KMS-11 (cell line): ENCODE results near the gene TM9SF4.

ENCODE experiments used
- H2AFZ ChIP-seq: fragments of 200-600 bp; sonication (generic); 2 replicates; pipeline ENCODE4 v1.6.1; 2016; ENCODE audit warnings: antibody characterized with exemption, mixed run types, low read depth
- H3K27ac ChIP-seq: fragments of 200-600 bp; sonication (generic); 2 replicates; pipeline ENCODE4 v1.6.1; 2016; ENCODE audit warnings: mild to moderate bottlenecking, mixed run types
- H3K27me3 ChIP-seq: fragments of 200-600 bp; sonication (generic); 2 replicates; pipeline ENCODE4 v1.6.1; 2017; ENCODE audit warnings: mild to moderate bottlenecking, low read depth, mixed run types, moderate library complexity; ENCODE audit not compliant: insufficient read depth
- H3K36me3 ChIP-seq: fragments of 200-600 bp; sonication (generic); 2 replicates; pipeline ENCODE4 v1.6.1; 2017; ENCODE audit warnings: mild to moderate bottlenecking, mixed run types; ENCODE audit not compliant: insufficient read depth
- H3K4me1 ChIP-seq: fragments of 200-600 bp; sonication (generic); 2 replicates; pipeline ENCODE4 v1.6.1; 2016; ENCODE audit warnings: mild to moderate bottlenecking, low read depth, mixed run types; ENCODE audit not compliant: poor library complexity, severe bottlenecking
- H3K4me2 ChIP-seq: fragments of 200-600 bp; sonication (generic); 2 replicates; pipeline ENCODE4 v1.7.0; 2016; ENCODE audit warnings: mild to moderate bottlenecking, mixed run types
- H3K4me3 ChIP-seq: fragments of 200-600 bp; sonication (generic); IDR thresholded peaks from 2 replicates; pipeline ENCODE4 v1.6.1; 2017; ENCODE audit warnings: low read depth, low read length, mixed read lengths; ENCODE audit not compliant: insufficient read depth
- H3K79me2 ChIP-seq: fragments of 200-600 bp; sonication (generic); 2 replicates; pipeline ENCODE4 v1.6.1; 2016; ENCODE audit warnings: low read depth, mixed run types; ENCODE audit not compliant: insufficient read depth
- H3K9ac ChIP-seq: fragments of 200-600 bp; sonication (generic); 2 replicates; pipeline ENCODE4 v1.6.1; 2016; ENCODE audit warnings: mild to moderate bottlenecking, mixed run types
- H4K20me1 ChIP-seq: fragments of 200-600 bp; sonication (generic); 2 replicates; pipeline ENCODE4 v1.6.1; 2016; ENCODE audit warnings: mild to moderate bottlenecking, mixed run types; ENCODE audit not compliant: insufficient read depth
- TF ChIP-seq, protein P1 (sequence below): fragments of 200-600 bp; sonication (generic); conservative IDR thresholded peaks from 2 replicates; pipeline ENCODE4 v1.6.1; 2017; ENCODE audit warnings: low read depth, mild to moderate bottlenecking, antibody characterized with exemption, low read length, moderate library complexity, mixed read lengths

TM9SF4 gene

GRCh38 chr20:32135983-32136515, 26.5 kb downstream of the TM9SF4 start:
- Histone ChIP-seq H3K79me2 (no peaks in the 10 kb centered on the region; the same call in 1 of the 2 replicates), H3K4me3 (no peak overlapping the region), H4K20me1 (no peaks in the 10 kb centered on the region)

GRCh38 chr20:32138921-32139320, 29.4 kb downstream of the TM9SF4 start:
- Histone ChIP-seq H3K9ac (no peak overlapping the region), H3K4me1 (no peaks in the 10 kb centered on the region), H3K27me3 (no peaks in the 10 kb centered on the region), H3K79me2 (no peaks in the 10 kb centered on the region), H3K4me3 (no peak overlapping the region), H4K20me1 (no peaks in the 10 kb centered on the region), H3K27ac (no peak overlapping the region), H2AFZ (no peak overlapping the region), H3K4me2 (no peak overlapping the region), H3K36me3 (peaks cover 12% of the 10 kb centered on the region; the same call in 1 of the 2 replicates)
- TF ChIP-seq, protein P1, sequence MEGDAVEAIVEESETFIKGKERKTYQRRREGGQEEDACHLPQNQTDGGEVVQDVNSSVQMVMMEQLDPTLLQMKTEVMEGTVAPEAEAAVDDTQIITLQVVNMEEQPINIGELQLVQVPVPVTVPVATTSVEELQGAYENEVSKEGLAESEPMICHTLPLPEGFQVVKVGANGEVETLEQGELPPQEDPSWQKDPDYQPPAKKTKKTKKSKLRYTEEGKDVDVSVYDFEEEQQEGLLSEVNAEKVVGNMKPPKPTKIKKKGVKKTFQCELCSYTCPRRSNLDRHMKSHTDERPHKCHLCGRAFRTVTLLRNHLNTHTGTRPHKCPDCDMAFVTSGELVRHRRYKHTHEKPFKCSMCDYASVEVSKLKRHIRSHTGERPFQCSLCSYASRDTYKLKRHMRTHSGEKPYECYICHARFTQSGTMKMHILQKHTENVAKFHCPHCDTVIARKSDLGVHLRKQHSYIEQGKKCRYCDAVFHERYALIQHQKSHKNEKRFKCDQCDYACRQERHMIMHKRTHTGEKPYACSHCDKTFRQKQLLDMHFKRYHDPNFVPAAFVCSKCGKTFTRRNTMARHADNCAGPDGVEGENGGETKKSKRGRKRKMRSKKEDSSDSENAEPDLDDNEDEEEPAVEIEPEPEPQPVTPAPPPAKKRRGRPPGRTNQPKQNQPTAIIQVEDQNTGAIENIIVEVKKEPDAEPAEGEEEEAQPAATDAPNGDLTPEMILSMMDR, result no peak

More at GRCh38 chr20:32135983-32136515, 26.5 kb downstream of the TM9SF4 start:
- no peak overlapping the region for H3K4me2 ChIP-seq
- no peaks in the 10 kb centered on the region for H3K27me3 ChIP-seq
- H3K9ac ChIP-seq, result no peak overlapping the region
- TF ChIP-seq, protein P1, result no peak
- H3K36me3 ChIP-seq, result no peaks in the 10 kb centered on the region
- H3K27ac ChIP-seq, result no peak overlapping the region
- peaks cover 16% of the 10 kb centered on the region for H3K4me1 ChIP-seq
- no peak overlapping the region for H2AFZ ChIP-seq

DNA sequence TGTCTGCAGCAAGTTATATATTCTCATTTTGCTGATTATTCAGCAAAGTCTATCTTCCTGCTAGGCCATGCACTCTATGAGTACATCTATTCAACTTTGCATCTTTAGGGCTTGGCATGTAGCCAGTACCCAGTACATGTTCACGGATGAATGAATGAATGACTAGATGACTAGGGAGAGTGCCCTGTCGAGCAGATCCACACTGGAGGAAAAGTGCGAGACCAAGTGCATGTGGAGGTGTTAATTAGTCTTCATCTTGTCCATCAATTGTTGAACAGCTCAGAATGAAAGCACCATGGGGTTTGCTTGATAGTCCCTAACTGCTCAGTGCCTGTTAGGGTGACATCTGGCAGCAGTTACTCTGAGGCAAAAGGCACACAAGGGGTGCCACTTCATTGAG, 30.4 kb downstream of the TM9SF4 start:
- TF ChIP-seq, protein P1, result no peak
- H3K79me2 ChIP-seq, result no peaks in the 10 kb centered on the region
- H3K27ac ChIP-seq, result no peak overlapping the region
- H3K4me2 ChIP-seq, result no peak overlapping the region
- H3K4me1 ChIP-seq, result no peaks in the 10 kb centered on the region
- no peak overlapping the region for H3K4me3 ChIP-seq
- H3K36me3 ChIP-seq, result peaks cover 19% of the 10 kb centered on the region; the same call in 1 of the 2 replicates
- no peak overlapping the region for H2AFZ ChIP-seq
- H4K20me1 ChIP-seq, result no peaks in the 10 kb centered on the region
- H3K27me3 ChIP-seq, result no peaks in the 10 kb centered on the region
- no peak overlapping the region for H3K9ac ChIP-seq

GRCh38 chr20:32140603-32141002, 31.1 kb downstream of the TM9SF4 start:
- Histone ChIP-seq H3K36me3 (peaks cover 19% of the 10 kb centered on the region; the same call in 1 of the 2 replicates), H3K79me2 (no peaks in the 10 kb centered on the region), H3K4me3 (no peak overlapping the region), H3K4me2 (no peak overlapping the region), H3K27me3 (no peaks in the 10 kb centered on the region), H4K20me1 (no peaks in the 10 kb centered on the region), H3K27ac (no peak overlapping the region), H3K9ac (no peak overlapping the region), H3K4me1 (no peaks in the 10 kb centered on the region), H2AFZ (no peak overlapping the region)
- TF ChIP-seq, protein P1, result no peak
